Neural progenitor cell (in vitro differentiated cells): ENCODE data around the gene TNRC18.

Experiments
- EZH2 ChIP-seq: fragments of 200-600 bp; sonication (generic); IDR thresholded peaks from 2 replicates; pipeline ENCODE4 v1.6.1; 2017; ENCODE audit warnings: antibody characterized with exemption, mild to moderate bottlenecking, moderate library complexity
- EZH2phosphoT487 ChIP-seq: fragments of 200-600 bp; sonication (generic); IDR thresholded peaks from 2 replicates; pipeline ENCODE4 v1.6.1; 2017; ENCODE audit warnings: antibody characterized with exemption
- TF ChIP-seq, protein P1 (sequence below): fragments of 200-600 bp; sonication (generic); IDR thresholded peaks from 2 replicates; pipeline ENCODE4 v1.5.1; 2017; ENCODE audit warnings: antibody characterized with exemption, mild to moderate bottlenecking

DNA sequence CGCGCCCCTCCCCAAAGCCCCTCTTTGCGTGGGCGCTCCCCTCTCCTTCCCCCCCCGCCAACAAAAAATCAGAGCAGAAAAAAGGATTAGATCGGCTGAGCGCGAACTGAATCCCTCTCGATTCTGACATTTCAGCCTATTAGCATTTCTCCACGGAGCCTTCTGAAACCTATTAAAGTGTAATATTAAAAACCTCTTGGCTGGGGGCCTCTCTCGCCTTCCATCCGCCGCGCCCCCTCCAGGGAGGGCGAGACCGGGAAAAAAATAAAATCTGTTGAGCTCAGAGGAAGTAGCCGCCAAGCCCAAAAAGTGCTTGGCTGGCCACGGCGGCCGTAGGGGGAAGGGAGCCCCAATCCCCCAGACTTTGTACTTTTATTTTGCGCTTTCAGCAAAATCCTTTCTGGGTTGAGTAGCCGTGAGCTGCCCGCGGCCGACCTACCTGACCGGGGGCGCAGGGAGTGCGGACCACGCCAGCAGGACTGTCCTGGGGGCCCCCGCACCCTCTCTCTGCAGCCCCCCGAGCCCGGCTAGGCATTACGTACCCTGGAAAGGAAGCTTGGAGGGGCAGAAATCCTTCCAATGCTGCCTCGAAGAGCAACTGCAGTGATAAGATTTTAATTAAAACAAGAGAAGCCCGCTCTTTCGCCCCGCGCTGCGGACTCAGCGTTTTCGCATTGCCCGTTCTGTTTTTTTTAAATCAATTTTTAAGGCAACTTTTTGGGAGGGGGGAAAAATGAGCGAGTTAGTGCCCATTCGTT is 1.3 kb upstream of the TNRC18 start:
- TF ChIP-seq, protein P1, sequence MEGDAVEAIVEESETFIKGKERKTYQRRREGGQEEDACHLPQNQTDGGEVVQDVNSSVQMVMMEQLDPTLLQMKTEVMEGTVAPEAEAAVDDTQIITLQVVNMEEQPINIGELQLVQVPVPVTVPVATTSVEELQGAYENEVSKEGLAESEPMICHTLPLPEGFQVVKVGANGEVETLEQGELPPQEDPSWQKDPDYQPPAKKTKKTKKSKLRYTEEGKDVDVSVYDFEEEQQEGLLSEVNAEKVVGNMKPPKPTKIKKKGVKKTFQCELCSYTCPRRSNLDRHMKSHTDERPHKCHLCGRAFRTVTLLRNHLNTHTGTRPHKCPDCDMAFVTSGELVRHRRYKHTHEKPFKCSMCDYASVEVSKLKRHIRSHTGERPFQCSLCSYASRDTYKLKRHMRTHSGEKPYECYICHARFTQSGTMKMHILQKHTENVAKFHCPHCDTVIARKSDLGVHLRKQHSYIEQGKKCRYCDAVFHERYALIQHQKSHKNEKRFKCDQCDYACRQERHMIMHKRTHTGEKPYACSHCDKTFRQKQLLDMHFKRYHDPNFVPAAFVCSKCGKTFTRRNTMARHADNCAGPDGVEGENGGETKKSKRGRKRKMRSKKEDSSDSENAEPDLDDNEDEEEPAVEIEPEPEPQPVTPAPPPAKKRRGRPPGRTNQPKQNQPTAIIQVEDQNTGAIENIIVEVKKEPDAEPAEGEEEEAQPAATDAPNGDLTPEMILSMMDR = no peak
- TF ChIP-seq EZH2 (peak; percentile 35), EZH2phosphoT487 (no peak)
